HEK293 (cell line): Measurements from ENCODE around the gene HOXA4.

Experiments
- CTCF ChIA-PET: fragments of 350-600 bp; formaldehyde crosslinking; extraction: SDS; loops from one replicate; lab custom pipeline; 2021; ENCODE audit warnings: antibody characterized with exemption; lab: Yijun Ruan, JAX
- POLR2A ChIA-PET: fragments of 300-600 bp; formaldehyde crosslinking; extraction: SDS; loops from one replicate; lab custom pipeline; 2020; ENCODE audit warnings: antibody characterized with exemption, inconsistent platforms; lab: Yijun Ruan, JAX
- H3K27ac ChIP-seq: fragments of 200-500 bp; sonication (Bioruptor generic); 2 replicates; pipeline ENCODE4 v1.5.1; 2014; ENCODE audit warnings: low read depth, low read length, control low read depth, inconsistent platforms; ENCODE audit errors: extremely low read depth
- H3K36me3 ChIP-seq, 2 experiments: fragments of 200-500 bp in 1 of 2; sonication (Bioruptor generic) in 1 of 2; 1 replicate in 1 of 2; 2 replicates in 1 of 2; pipeline ENCODE4 v1.5.1; 2014 to 2017; ENCODE audit warnings: inconsistent platforms in 2 of 2, low read length in 2 of 2; ENCODE audit not compliant: control insufficient read depth in 2 of 2, insufficient read depth in 1 of 2
- H3K4me1 ChIP-seq: fragments of 200-500 bp; sonication (Bioruptor generic); 2 replicates; pipeline ENCODE4 v1.5.1; 2014; ENCODE audit warnings: mild to moderate bottlenecking, low read length, inconsistent platforms; ENCODE audit not compliant: control insufficient read depth, insufficient read depth
- H3K4me3 ChIP-seq: 2 replicates; pipeline ENCODE4 v1.5.1; 2011; ENCODE audit warnings: low read depth, mild to moderate bottlenecking, control low read depth, low read length, moderate library complexity
- H3K9me3 ChIP-seq: fragments of 200-500 bp; sonication (Bioruptor generic); 2 replicates; pipeline ENCODE4 v1.5.1; 2014; ENCODE audit warnings: low read depth, low read length, inconsistent platforms; ENCODE audit not compliant: control insufficient read depth, insufficient read depth
- BCL11B ChIP-seq: fragments of 450-650 bp; formaldehyde crosslinking; IDR thresholded peaks from 2 replicates; pipeline ENCODE4 v1.5.1; 2016; ENCODE audit warnings: low read depth, missing biosample characterization, missing genetic modification characterization
- EGR2 ChIP-seq: fragments of 450-650 bp; formaldehyde crosslinking; IDR thresholded peaks from 2 replicates; pipeline ENCODE4 v1.5.1; 2016; ENCODE audit warnings: low read depth, missing biosample characterization, missing genetic modification characterization
- GFI1B ChIP-seq: fragments of 450-650 bp; formaldehyde crosslinking; IDR thresholded peaks from 2 replicates; pipeline ENCODE4 v1.5.1; 2016; ENCODE audit warnings: missing biosample characterization, missing genetic modification characterization
- GLIS2 ChIP-seq: fragments of 450-650 bp; formaldehyde crosslinking; IDR thresholded peaks from 2 replicates; pipeline ENCODE4 v1.5.1; 2016; ENCODE audit warnings: missing biosample characterization, missing genetic modification characterization
- KLF10 ChIP-seq: fragments of 450-650 bp; IDR thresholded peaks from 2 replicates; pipeline ENCODE4 v1.5.1; 2018; ENCODE audit warnings: missing biosample characterization, mild to moderate bottlenecking, missing genetic modification characterization
- KLF9 ChIP-seq: fragments of 450-650 bp; formaldehyde crosslinking; IDR thresholded peaks from 2 replicates; pipeline ENCODE4 v1.5.1; 2016; ENCODE audit warnings: missing biosample characterization, missing genetic modification characterization, low read depth
- OVOL3 ChIP-seq: fragments of 450-650 bp; formaldehyde crosslinking; IDR thresholded peaks from 2 replicates; pipeline ENCODE4 v1.5.1; 2016; ENCODE audit warnings: missing biosample characterization, missing genetic modification characterization
- SP3 ChIP-seq: fragments of 450-650 bp; formaldehyde crosslinking; IDR thresholded peaks from 2 replicates; pipeline ENCODE4 v1.5.1; 2016; ENCODE audit warnings: missing biosample characterization, missing genetic modification characterization
- SP7 ChIP-seq: fragments of 450-650 bp; formaldehyde crosslinking; IDR thresholded peaks from 2 replicates; pipeline ENCODE4 v1.5.1; 2016; ENCODE audit warnings: missing biosample characterization, missing genetic modification characterization
- WT1 ChIP-seq: fragments of 450-650 bp; formaldehyde crosslinking; IDR thresholded peaks from 2 replicates; pipeline ENCODE4 v1.5.1; 2016; ENCODE audit warnings: missing biosample characterization, missing genetic modification characterization
- YY1 ChIP-seq: fragments of 450-650 bp; formaldehyde crosslinking; IDR thresholded peaks from 2 replicates; pipeline ENCODE4 v1.5.1; 2018; ENCODE audit warnings: missing biosample characterization, missing genetic modification characterization
- ZBTB26 ChIP-seq: fragments of 450-650 bp; formaldehyde crosslinking; optimal IDR thresholded peaks from 2 replicates; pipeline ENCODE3; 2016; ENCODE audit warnings: missing biosample characterization, mild to moderate bottlenecking, missing genetic modification characterization
- ZBTB48 ChIP-seq: fragments of 450-650 bp; formaldehyde crosslinking; IDR thresholded peaks from 2 replicates; pipeline ENCODE4 v1.5.1; 2016; ENCODE audit warnings: missing biosample characterization, missing genetic modification characterization
- ZFHX2 ChIP-seq: fragments of 450-650 bp; formaldehyde crosslinking; conservative IDR thresholded peaks from 2 replicates; pipeline ENCODE4 v1.5.1; 2016; ENCODE audit warnings: missing biosample characterization, missing genetic modification characterization
- ZNF10 ChIP-seq: fragments of 450-650 bp; formaldehyde crosslinking; IDR thresholded peaks from 2 replicates; pipeline ENCODE4 v1.5.1; 2017; ENCODE audit warnings: missing biosample characterization, missing genetic modification characterization
- ZNF114 ChIP-seq: fragments of 450-650 bp; formaldehyde crosslinking; IDR thresholded peaks from 2 replicates; pipeline ENCODE4 v1.5.0; 2017; ENCODE audit warnings: missing biosample characterization, missing genetic modification characterization
- ZNF266 ChIP-seq: fragments of 450-650 bp; formaldehyde crosslinking; IDR thresholded peaks from 2 replicates; pipeline ENCODE4 v1.5.1; 2016; ENCODE audit warnings: missing biosample characterization, missing genetic modification characterization, low read depth
- ZNF404 ChIP-seq: fragments of 450-650 bp; formaldehyde crosslinking; IDR thresholded peaks from 2 replicates; pipeline ENCODE4 v1.5.1; 2017; ENCODE audit warnings: missing biosample characterization, missing genetic modification characterization
- ZNF426 ChIP-seq: fragments of 450-650 bp; formaldehyde crosslinking; IDR thresholded peaks from 2 replicates; pipeline ENCODE4 v1.5.1; 2017; ENCODE audit warnings: missing biosample characterization, missing genetic modification characterization, mild to moderate bottlenecking, inconsistent platforms, moderate library complexity
- ZNF48 ChIP-seq: fragments of 450-650 bp; formaldehyde crosslinking; IDR thresholded peaks from 2 replicates; pipeline ENCODE4 v1.5.1; 2016; ENCODE audit warnings: missing biosample characterization, missing genetic modification characterization
- ZNF501 ChIP-seq: fragments of 450-650 bp; formaldehyde crosslinking; IDR thresholded peaks from 2 replicates; pipeline ENCODE4 v1.5.1; 2016; ENCODE audit warnings: missing biosample characterization, missing genetic modification characterization
- ZNF514 ChIP-seq: fragments of 450-650 bp; formaldehyde crosslinking; IDR thresholded peaks from 2 replicates; pipeline ENCODE4 v1.5.1; 2016; ENCODE audit warnings: missing biosample characterization, missing genetic modification characterization
- ZNF518A ChIP-seq: fragments of 450-650 bp; formaldehyde crosslinking; conservative IDR thresholded peaks from 2 replicates; pipeline ENCODE4 v1.5.1; 2016; ENCODE audit warnings: low read depth, missing biosample characterization, missing genetic modification characterization
- ZNF624 ChIP-seq: fragments of 450-650 bp; formaldehyde crosslinking; IDR thresholded peaks from 2 replicates; pipeline ENCODE4 v1.5.1; 2017; ENCODE audit warnings: missing biosample characterization, missing genetic modification characterization
- ZNF670 ChIP-seq: fragments of 450-650 bp; formaldehyde crosslinking; IDR thresholded peaks from 2 replicates; pipeline ENCODE4 v1.5.1; 2016; ENCODE audit warnings: missing biosample characterization, missing genetic modification characterization, low read depth
- ZNF704 ChIP-seq: fragments of 450-650 bp; formaldehyde crosslinking; IDR thresholded peaks from 2 replicates; pipeline ENCODE4 v1.5.1; 2016; ENCODE audit warnings: missing biosample characterization, missing genetic modification characterization
- ZNF76 ChIP-seq: fragments of 450-650 bp; formaldehyde crosslinking; IDR thresholded peaks from 2 replicates; pipeline ENCODE4; 2016; ENCODE audit warnings: low read depth, missing biosample characterization, missing genetic modification characterization, borderline replicate concordance

HOXA4 gene

GRCh38 chr7:27096768-27097514 lies 33.6 kb downstream of the HOXA4 start:
- peaks cover 32% of the 10 kb centered on the region for H3K4me1 ChIP-seq
- H3K36me3 ChIP-seq = peaks cover 12 to 28% of the 10 kb centered on the region in 2 experiments; a peak in 2 of 3 replicates
- TF ChIP-seq EGR2 (tag by site-specific recombination) (peak; percentile 86), ZNF670 (no peak), ZNF76 (tag by site-specific recombination) (0 out of 2 replicates have a peak, but pooled peaks have one; percentile 17), ZNF501 (0 out of 2 replicates have a peak, but pooled peaks have one; percentile 21), ZNF10 (tag by site-specific recombination) (no peak), SP3 (peak; percentile 25; the same call in 1 of the 2 replicates), GLIS2 (peak; percentile 59), OVOL3 (tag by site-specific recombination) (no peak), ZFHX2 (peak; percentile 86), KLF10 (tag by site-specific recombination) (0 out of 2 replicates have a peak, but pooled peaks have one; percentile 27), ZNF404 (tag by site-specific recombination) (no peak), KLF9 (peak; percentile 76), ZBTB26 (no peak)
- H3K27ac ChIP-seq = peak overlapping the region; percentile 98
- H3K9me3 ChIP-seq = no peaks in the 10 kb centered on the region
- CTCF ChIA-PET = interaction anchor here (1.0 to 2.0 kb wide), 5 partner anchors 9 to 415 kb away, joined by 3 to 11 read pairs (median 5); partner anchors contain the start of gene HOXA5
- POLR2A ChIA-PET = interaction anchor here (0.6 to 4.3 kb wide), 19 partner anchors 8 to 401 kb away, joined by 3 to 32 read pairs (median 4); partner anchors contain the start of genes HOXA4, HOXA5, HOXA6 and SKAP2
- peak overlapping the region; percentile 77 for H3K4me3 ChIP-seq

GRCh38 chr7:27095897-27096767 lies 34.4 kb downstream of the HOXA4 start, which contains the start of gene HOXA1:
Gene HOXA1, minus strand, starts transcription at chr7:27096000. Its CDS starts 88 bp downstream, at chr7:27095912.
- H3K4me1 ChIP-seq = peaks cover 40% of the 10 kb centered on the region
- H3K9me3 ChIP-seq = no peaks in the 10 kb centered on the region
- POLR2A ChIA-PET = interaction anchor here (0.6 to 4.3 kb wide), 19 partner anchors 9 to 400 kb away, joined by 3 to 32 read pairs (median 4); partner anchors contain the start of genes HOXA4, HOXA5, HOXA6 and SKAP2
- peak within 1 kb of the TSS; percentile 98 for H3K27ac ChIP-seq
- H3K4me3 ChIP-seq = peak within 1 kb of the TSS; percentile 79
- H3K36me3 ChIP-seq = peaks cover 12 to 23% of the 10 kb centered on the region in 2 experiments; a peak in 2 of 3 replicates
- CTCF ChIA-PET = interaction anchor here (1.0 to 2.0 kb wide), 6 partner anchors 9 to 414 kb away, joined by 3 to 11 read pairs (median 6); partner anchors contain the start of gene HOXA5
- TF ChIP-seq ZNF426 (no peak), ZNF704 (tag by site-specific recombination) (no peak), YY1 (tag by site-specific recombination) (0 out of 2 replicates have a peak, but pooled peaks have one; percentile 12), ZNF48 (tag by site-specific recombination) (no peak), ZNF114 (no peak), GFI1B (no peak), WT1 (tag by site-specific recombination) (0 out of 2 replicates have a peak, but pooled peaks have one; percentile 34), ZNF266 (no peak), ZNF624 (tag by site-specific recombination) (no peak), BCL11B (tag by site-specific recombination) (no peak), ZNF514 (no peak), SP7 (tag by site-specific recombination) (peak; percentile 63), KLF10 (tag by site-specific recombination) (peak; percentile 53; the same call in 1 of the 2 replicates), ZNF518A (tag by site-specific recombination) (no peak), ZBTB48 (tag by site-specific recombination) (no peak)
